Right ventricle myocardium inferior (tissue), 1 donor: ENCODE data around the gene FAM174A. TPM values are rescaled to one million over a fixed set of nuclear protein-coding genes. Genes with fewer than 3 reads are reported as not detected.
A peak's percentile ranks its signal among the peaks of the same experiment; 100 is the strongest.

ENCODE experiments used
- ATAC-seq: fragments of 200-7000 bp; cut with Tn5 transposase; one replicate; pipeline ENCODE4 v1.9.1; 2020; ENCODE audit warnings: mild to moderate bottlenecking, moderate library complexity
- DNase-seq: peaks from one replicate; pipeline ENCODE4 v3.0.0; 2021; ENCODE audit errors: missing footprints
- intact Hi-C: fragments of 100-400 bp; cut with DNase I; formaldehyde crosslinking; loops from one replicate; pipeline ENCODE4 v1.11.0; 2022
- long read RNA-seq: library from polyadenylated mRNA; unstranded; transcript quantifications from one replicate; pipeline ENCODE4 v2.0.0, GENCODE V29; 2021
- total RNA-seq: library from RNA; stranded (reverse); fragmentation: NEBNext Ultra II Directional; extraction: Animal tissue kit (Norgen Biotek cat#: 25700); gene quantifications from one replicate; pipeline ENCODE4 v1.2.1, GENCODE V29; 2021
- donor health status: DM: no; HTN: yes; CAD: no; lungs with severe emphysema.

The FAM174A gene
- total RNA-seq = 13.9 TPM
- long read RNA-seq, transcript FAM174A-201 (3 exons, 1,356 nt) = major isoform, 9 of 9 reads
- long read RNA-seq, partial matches to known transcripts = 0 of 9 reads
- long read RNA-seq, other reads (novel, unspliced or antisense) = 0 of 9 reads

GRCh38 chr5:100535060-100536005 lies at the start of gene FAM174A:
TSS of gene FAM174A (plus strand) at chr5:100535374. CDS start at chr5:100535531, 157 bp downstream.
- DNase-seq (peak; percentile 96), ATAC-seq (peak; percentile 98)
- intact Hi-C loops = no loop called here

- intact Hi-C loops = no loop called here
- DNase-seq (no peak), ATAC-seq (no peak)
Observed at GRCh38 chr5:100493996-100494395, 41.2 kb upstream of the FAM174A start.

GRCh38 chr5:100496296-100496695 lies 38.9 kb upstream of the FAM174A start:
- intact Hi-C loops = no loop called here
- no peak for DNase-seq
- ATAC-seq = no peak

- intact Hi-C loops = no loop called here
- no peak for DNase-seq
- ATAC-seq = no peak
Observed at GRCh38 chr5:100502684-100503083, 32.5 kb upstream of the FAM174A start.

- intact Hi-C loops = no loop called here
- DNase-seq (no peak), ATAC-seq (no peak)
Observed at GRCh38 chr5:100505984-100506670, 29.0 kb upstream of the FAM174A start.

GRCh38 chr5:100516285-100516684 lies 18.9 kb upstream of the FAM174A start:
- intact Hi-C loops = no loop called here
- ATAC-seq = no peak
- DNase-seq = no peak

- DNase-seq = peak; percentile 37
- no peak for ATAC-seq
- intact Hi-C loops = no loop called here
Observed at GRCh38 chr5:100517301-100517974, 17.7 kb upstream of the FAM174A start.

GRCh38 chr5:100518377-100518776 lies 16.8 kb upstream of the FAM174A start:
- intact Hi-C loops = no loop called here
- ATAC-seq (no peak), DNase-seq (no peak)

GRCh38 chr5:100519075-100519474 lies 16.1 kb upstream of the FAM174A start:
- ATAC-seq (no peak), DNase-seq (no peak)
- intact Hi-C loops = no loop called here

- DNase-seq (no peak), ATAC-seq (no peak)
- intact Hi-C loops = no loop called here
Observed at GRCh38 chr5:100520348-100520747, 14.8 kb upstream of the FAM174A start.

GRCh38 chr5:100537946-100538345 lies 2.8 kb downstream of the FAM174A start:
- intact Hi-C loops = no loop called here
- ATAC-seq (no peak), DNase-seq (no peak)

- ATAC-seq (no peak), DNase-seq (no peak)
- intact Hi-C loops = no loop called here
Observed at GRCh38 chr5:100539519-100539918, 4.3 kb downstream of the FAM174A start.

- intact Hi-C loops = no loop called here
- DNase-seq (no peak), ATAC-seq (no peak)
Observed at GRCh38 chr5:100542086-100542485, 6.9 kb downstream of the FAM174A start.

- no peak for ATAC-seq
- DNase-seq = no peak
- intact Hi-C loops = no loop called here
Observed at GRCh38 chr5:100546001-100546400, 10.8 kb downstream of the FAM174A start.

GRCh38 chr5:100550531-100551051 lies 15.4 kb downstream of the FAM174A start:
- ATAC-seq (no peak), DNase-seq (no peak)
- intact Hi-C loops = no loop called here

GRCh38 chr5:100551183-100551582 lies 16.0 kb downstream of the FAM174A start:
- DNase-seq = no peak
- intact Hi-C loops = no loop called here
- no peak for ATAC-seq

- intact Hi-C loops = no loop called here
- no peak for ATAC-seq
- DNase-seq = no peak
Observed at GRCh38 chr5:100553209-100553608, 18.0 kb downstream of the FAM174A start.

- intact Hi-C loops = no loop called here
- DNase-seq (no peak), ATAC-seq (no peak)
Observed at GRCh38 chr5:100560860-100561259, 25.7 kb downstream of the FAM174A start.

GRCh38 chr5:100562821-100563220 lies 27.6 kb downstream of the FAM174A start:
- intact Hi-C loops = no loop called here
- DNase-seq = no peak
- no peak for ATAC-seq
